Hepatocyte (in vitro differentiated cells): ENCODE data around the gene OR2V2. TPM values are rescaled to one million over a fixed set of nuclear protein-coding genes. Genes with fewer than 3 reads are reported as not detected.
A peak's percentile ranks its signal among the peaks of the same experiment; 100 is the strongest.
"Not testable (repeated sequence)": the region's sequence is repeated elsewhere in the genome, so short reads cannot be mapped to it uniquely, and the experiment has no call there.

ENCODE experiments used
- DNase-seq: peaks from one replicate; pipeline ENCODE4 v3.0.0-alpha.2; 2016; ENCODE audit warnings: low spot score
- H2AFZ ChIP-seq: fragments of 200-600 bp; sonication (generic); 2 replicates; pipeline ENCODE4 v1.6.0; 2016; ENCODE audit warnings: antibody characterized with exemption, mild to moderate bottlenecking
- H3K27ac ChIP-seq: fragments of 200-600 bp; sonication (generic); 2 replicates; pipeline ENCODE4 v1.5.1; 2016; ENCODE audit warnings: mild to moderate bottlenecking
- H3K27me3 ChIP-seq: fragments of 200-600 bp; sonication (generic); 2 replicates; pipeline ENCODE4 v1.6.1; 2016
- H3K36me3 ChIP-seq: fragments of 200-600 bp; sonication (generic); replicated peaks from 2 replicates; pipeline ENCODE4 v1.5.1; 2016; ENCODE audit warnings: low read depth; ENCODE audit not compliant: insufficient read depth
- H3K4me1 ChIP-seq: fragments of 200-600 bp; sonication (generic); 2 replicates; pipeline ENCODE4 v1.5.1; 2016; ENCODE audit warnings: mild to moderate bottlenecking, moderate library complexity; ENCODE audit not compliant: insufficient read depth
- H3K4me2 ChIP-seq: fragments of 200-600 bp; sonication (generic); 2 replicates; pipeline ENCODE4 v1.6.0; 2016
- H3K4me3 ChIP-seq: fragments of 200-600 bp; sonication (generic); 2 replicates; pipeline ENCODE4 v1.5.1; 2016; ENCODE audit warnings: mild to moderate bottlenecking
- H3K79me2 ChIP-seq: fragments of 200-600 bp; sonication (generic); 2 replicates; pipeline ENCODE4 v1.6.0; 2017; ENCODE audit warnings: mild to moderate bottlenecking
- H3K9me2 ChIP-seq: fragments of 200-600 bp; sonication (generic); replicated peaks from 2 replicates; pipeline ENCODE4 v1.6.0; 2017; ENCODE audit warnings: mild to moderate bottlenecking; ENCODE audit not compliant: insufficient read depth
- H3K9me3 ChIP-seq: fragments of 200-600 bp; sonication (generic); 2 replicates; pipeline ENCODE4 v1.5.1; 2016; ENCODE audit warnings: low read depth, mild to moderate bottlenecking
- H4K20me1 ChIP-seq: fragments of 200-600 bp; sonication (generic); 2 replicates; pipeline ENCODE4 v1.6.0; 2016; ENCODE audit warnings: mild to moderate bottlenecking; ENCODE audit not compliant: insufficient read depth, poor library complexity, severe bottlenecking
- EZH2 ChIP-seq: fragments of 200-600 bp; sonication (generic); IDR thresholded peaks from 2 replicates; pipeline ENCODE4 v1.6.1; 2016; ENCODE audit warnings: antibody characterized with exemption, mild to moderate bottlenecking, borderline replicate concordance
- EZH2phosphoT487 ChIP-seq: fragments of 200-600 bp; sonication (generic); IDR thresholded peaks from one replicate; pipeline ENCODE4 v1.6.1; 2018; ENCODE audit warnings: antibody characterized with exemption, mild to moderate bottlenecking, low read depth, moderate library complexity; ENCODE audit not compliant: unreplicated experiment, severe bottlenecking
- WGBS: methylation state at CpG from one replicate; pipeline ENCODE4 v1.1.6; 2016; ENCODE audit warnings: low lambda C conversion rate; ENCODE audit errors: missing lambda C conversion rate; 5-methylcytosine and 5-hydroxymethylcytosine counted together
- polyA plus RNA-seq: library from polyadenylated mRNA; unstranded; fragments of >200 nt; fragmentation: Nextera tagmentation; extraction: Ambion mirVana; gene quantifications from 2 replicates; pipeline ENCODE4 v1.2.1, GENCODE V29; 2016
- total RNA-seq: library from RNA; depleted of rRNA; stranded (reverse); fragments of >200 nt; gene quantifications from 2 replicates; pipeline ENCODE4 v1.2.3, GENCODE V29; 2014
- TF ChIP-seq, protein P1 (sequence below): fragments of 200-600 bp; sonication (generic); IDR thresholded peaks from 2 replicates; pipeline ENCODE4 v1.5.1; 2016; ENCODE audit warnings: antibody characterized with exemption, mild to moderate bottlenecking; ENCODE audit not compliant: poor library complexity

OR2V2 gene
- total and polyA plus RNA-seq, 2 experiments from 2014 or later = not detected

DNA sequence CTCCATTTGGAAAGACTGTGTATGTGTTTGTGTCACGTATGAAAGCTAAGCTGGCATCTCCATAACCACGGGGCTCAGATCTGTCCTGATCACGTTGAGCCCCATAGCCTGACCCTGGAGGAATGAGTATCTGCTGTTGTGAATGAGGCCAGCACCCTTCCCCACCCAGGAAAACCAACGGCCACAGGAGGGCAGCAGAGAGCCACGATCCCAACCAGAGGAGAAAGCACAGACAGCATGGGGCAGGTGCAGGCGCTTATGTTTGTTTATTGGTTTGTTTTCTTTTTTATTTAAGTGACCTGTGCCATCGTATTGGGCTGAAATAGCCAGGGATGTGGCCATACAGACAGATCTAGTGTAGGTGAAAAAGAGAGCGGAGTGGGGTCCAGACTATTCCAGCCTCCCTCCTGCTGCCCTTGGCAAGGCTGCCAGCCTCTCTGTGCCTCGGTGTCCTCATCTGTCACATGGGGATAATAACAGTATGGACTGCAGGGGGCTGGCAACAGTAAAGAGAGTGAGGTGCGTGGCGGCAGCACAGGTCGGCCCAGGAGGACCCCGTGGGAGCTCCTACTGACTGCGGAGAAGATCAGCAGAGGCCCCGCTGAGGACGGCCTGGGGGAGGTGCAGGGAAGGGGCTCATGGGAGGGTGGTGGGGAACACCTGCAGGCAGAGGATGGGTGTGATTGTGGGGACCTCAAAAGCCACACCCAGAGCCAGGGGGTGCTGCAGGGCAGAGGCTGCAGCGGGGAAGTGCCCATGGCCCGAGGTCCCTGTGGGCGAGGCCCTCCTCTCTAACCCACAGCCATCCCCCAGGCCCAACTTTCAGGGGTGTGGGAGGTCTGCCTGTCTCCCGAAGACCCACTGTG, 12.1 kb downstream of the OR2V2 start:
- Histone ChIP-seq H2AFZ (no peak overlapping the region), H4K20me1 (no peaks in the 10 kb centered on the region), H3K27me3 (peaks cover 16% of the 10 kb centered on the region), H3K4me2 (no peak overlapping the region), H3K4me1 (no peaks in the 10 kb centered on the region), H3K79me2 (no peaks in the 10 kb centered on the region), H3K27ac (no peak overlapping the region), H3K36me3 (no peaks in the 10 kb centered on the region), H3K9me3 (no peaks in the 10 kb centered on the region), H3K4me3 (no peak overlapping the region), H3K9me2 (no peaks in the 10 kb centered on the region)
- TF ChIP-seq EZH2phosphoT487 (no peak), EZH2 (no peak)
- TF ChIP-seq, protein P1, sequence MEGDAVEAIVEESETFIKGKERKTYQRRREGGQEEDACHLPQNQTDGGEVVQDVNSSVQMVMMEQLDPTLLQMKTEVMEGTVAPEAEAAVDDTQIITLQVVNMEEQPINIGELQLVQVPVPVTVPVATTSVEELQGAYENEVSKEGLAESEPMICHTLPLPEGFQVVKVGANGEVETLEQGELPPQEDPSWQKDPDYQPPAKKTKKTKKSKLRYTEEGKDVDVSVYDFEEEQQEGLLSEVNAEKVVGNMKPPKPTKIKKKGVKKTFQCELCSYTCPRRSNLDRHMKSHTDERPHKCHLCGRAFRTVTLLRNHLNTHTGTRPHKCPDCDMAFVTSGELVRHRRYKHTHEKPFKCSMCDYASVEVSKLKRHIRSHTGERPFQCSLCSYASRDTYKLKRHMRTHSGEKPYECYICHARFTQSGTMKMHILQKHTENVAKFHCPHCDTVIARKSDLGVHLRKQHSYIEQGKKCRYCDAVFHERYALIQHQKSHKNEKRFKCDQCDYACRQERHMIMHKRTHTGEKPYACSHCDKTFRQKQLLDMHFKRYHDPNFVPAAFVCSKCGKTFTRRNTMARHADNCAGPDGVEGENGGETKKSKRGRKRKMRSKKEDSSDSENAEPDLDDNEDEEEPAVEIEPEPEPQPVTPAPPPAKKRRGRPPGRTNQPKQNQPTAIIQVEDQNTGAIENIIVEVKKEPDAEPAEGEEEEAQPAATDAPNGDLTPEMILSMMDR = peak; percentile 85
- 56% methylated on average over 20 of the region's 20 CpGs for WGBS
- DNase-seq = peak; percentile 86

DNA sequence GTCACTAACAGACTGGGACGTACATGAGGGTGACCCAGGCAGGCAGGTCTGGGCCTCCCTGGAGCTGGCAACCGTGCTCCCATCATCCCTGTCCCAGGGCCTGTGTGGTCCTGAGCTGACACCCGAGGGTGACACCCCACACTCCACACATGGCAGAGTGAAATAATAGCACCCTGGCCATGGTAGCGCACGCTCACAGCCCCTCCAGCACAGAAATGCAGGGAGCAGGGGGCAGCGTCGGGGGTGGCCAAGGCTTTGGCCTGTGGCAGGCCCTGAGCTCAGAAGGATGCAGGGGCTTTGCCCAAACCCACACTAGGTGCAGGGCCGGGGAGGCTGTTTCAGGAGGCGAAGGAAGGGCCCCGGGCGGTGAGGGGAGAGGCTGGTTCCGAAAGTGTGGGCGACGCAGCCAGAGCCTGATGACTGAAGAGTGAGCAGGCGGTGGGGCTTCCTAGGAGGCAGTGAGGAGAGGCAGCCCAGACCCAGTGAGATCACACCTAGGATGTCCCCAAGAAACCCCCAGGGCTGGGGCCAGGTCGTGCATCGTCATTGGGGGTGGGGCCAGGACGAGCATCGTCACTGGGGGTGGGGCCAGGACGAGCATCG, 12.9 kb downstream of the OR2V2 start:
- Histone ChIP-seq H3K27ac (no peak overlapping the region), H3K9me2 (no peaks in the 10 kb centered on the region), H3K27me3 (peaks cover 16% of the 10 kb centered on the region), H4K20me1 (no peaks in the 10 kb centered on the region), H3K9me3 (no peaks in the 10 kb centered on the region), H3K4me1 (no peaks in the 10 kb centered on the region), H3K79me2 (no peaks in the 10 kb centered on the region), H2AFZ (no peak overlapping the region), H3K36me3 (no peaks in the 10 kb centered on the region), H3K4me2 (peak overlapping the region; percentile 56), H3K4me3 (no peak overlapping the region)
- WGBS = 81% methylated on average over 15 of the region's 21 CpGs
- TF ChIP-seq, protein P1 = no peak
- TF ChIP-seq EZH2phosphoT487 (no peak), EZH2 (no peak)
- DNase-seq = peak; percentile 28

DNA sequence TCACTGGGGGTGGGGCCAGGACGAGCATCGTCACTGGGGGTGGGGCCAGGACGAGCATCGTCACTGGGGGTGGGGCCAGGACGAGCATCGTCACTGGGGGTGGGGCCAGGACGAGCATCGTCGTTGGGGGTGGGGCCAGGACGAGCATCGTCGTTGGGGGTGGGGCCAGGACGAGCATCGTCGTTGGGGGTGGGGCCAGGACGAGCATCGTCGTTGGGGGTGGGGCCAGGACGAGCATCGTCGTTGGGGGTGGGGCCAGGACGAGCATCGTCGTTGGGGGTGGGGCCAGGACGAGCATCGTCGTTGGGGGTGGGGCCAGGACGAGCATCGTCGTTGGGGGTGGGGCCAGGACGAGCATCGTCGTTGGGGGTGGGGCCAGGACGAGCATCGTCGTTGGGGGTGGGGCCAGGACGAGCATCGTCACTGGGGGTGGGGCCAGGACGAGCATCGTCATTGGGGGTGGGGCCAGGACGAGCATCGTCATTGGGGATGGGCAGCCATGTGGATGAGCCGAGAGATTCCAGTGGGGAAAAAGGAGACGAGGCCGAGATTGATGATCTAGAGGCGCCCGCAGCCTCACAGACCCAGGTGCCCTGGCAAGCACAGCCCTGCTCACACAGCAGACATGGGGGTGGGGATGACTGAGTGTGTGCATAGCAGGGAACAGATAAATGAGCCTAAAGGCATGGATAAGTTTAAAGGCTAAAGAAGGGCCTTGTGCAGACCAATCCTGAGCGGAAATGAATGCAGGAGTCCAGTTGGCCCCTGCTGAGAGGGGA, 13.6 kb downstream of the OR2V2 start:
- not testable (repeated sequence) for H4K20me1 ChIP-seq, H3K4me1 ChIP-seq, H3K9me2 ChIP-seq, H3K4me3 ChIP-seq, H2AFZ ChIP-seq, H3K36me3 ChIP-seq, H3K9me3 ChIP-seq, H3K79me2 ChIP-seq
- Histone ChIP-seq H3K27ac (peak overlapping the region; percentile 40), H3K4me2 (peak overlapping the region; percentile 65), H3K27me3 (peaks cover 19% of the 10 kb centered on the region)
- WGBS = 71% methylated on average over 5 of the region's 48 CpGs
- DNase-seq = peak; percentile 32
